HUES6 (cell line): ENCODE results near the gene OLFM2.

Experiments
- H3K27ac ChIP-seq: 2 replicates; pipeline ENCODE4 v1.7.0; 2013; ENCODE audit warnings: low read depth, mild to moderate bottlenecking, low read length, inconsistent platforms
- H3K27me3 ChIP-seq: 2 replicates; pipeline ENCODE4 v1.6.1; 2013; ENCODE audit warnings: low read length; ENCODE audit not compliant: control insufficient read depth, insufficient read depth
- H3K36me3 ChIP-seq: 2 replicates; pipeline ENCODE4 v1.6.1; 2013; ENCODE audit warnings: low read length; ENCODE audit not compliant: control insufficient read depth, insufficient read depth
- H3K4me1 ChIP-seq: 2 replicates; pipeline ENCODE4 v1.6.1; 2013; ENCODE audit warnings: low read length; ENCODE audit not compliant: control insufficient read depth, insufficient read depth
- H3K4me3 ChIP-seq: 2 replicates; pipeline ENCODE4 v1.5.1; 2013; ENCODE audit warnings: low read depth, low read length
- H3K9ac ChIP-seq: one replicate; pipeline ENCODE4 v1.6.1; 2013; ENCODE audit warnings: mild to moderate bottlenecking, low read length
- H3K9me3 ChIP-seq: 2 replicates; pipeline ENCODE4 v1.6.1; 2013; ENCODE audit warnings: low read depth, low read length; ENCODE audit not compliant: control insufficient read depth, insufficient read depth

Gene OLFM2

DNA sequence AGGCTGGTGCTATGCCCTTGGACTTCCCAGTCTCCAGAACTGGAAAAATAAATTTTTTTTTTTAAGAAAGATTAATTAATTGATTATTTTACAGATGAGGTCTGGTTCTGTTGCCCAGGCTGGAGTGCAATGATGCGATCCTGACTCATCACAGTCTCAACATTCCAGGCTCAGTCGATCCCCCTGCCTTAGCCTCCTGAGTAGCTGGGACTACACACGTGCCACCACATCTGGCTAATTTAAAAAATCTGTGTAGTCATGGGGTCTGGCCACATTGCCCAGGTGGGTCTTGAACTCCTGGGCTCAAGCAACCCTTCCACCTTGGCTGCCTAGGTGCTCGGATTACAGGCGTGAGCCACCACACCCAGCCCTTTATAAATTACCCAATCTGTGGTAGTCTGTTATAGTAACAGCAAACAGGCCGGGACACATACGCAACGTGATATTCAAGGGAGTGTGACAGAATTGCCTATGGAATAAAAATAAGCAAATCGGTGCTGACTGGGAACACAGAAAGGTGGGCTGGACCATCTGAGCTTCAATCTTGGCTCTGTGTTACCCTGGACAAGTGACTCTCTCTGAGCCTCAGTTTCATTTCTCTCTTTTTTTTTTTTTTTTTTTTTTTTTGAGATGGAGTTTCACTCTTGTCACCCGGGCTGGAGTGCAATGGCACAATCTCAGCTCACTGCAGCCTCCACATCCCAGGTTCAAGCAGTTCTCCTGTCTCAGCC lies 58.4 kb downstream of the OLFM2 start:
- Histone ChIP-seq H3K36me3 (no peaks in the 10 kb centered on the region), H3K4me1 (no peaks in the 10 kb centered on the region), H3K9me3 (no peaks in the 10 kb centered on the region), H3K27ac (no peak overlapping the region), H3K27me3 (no peaks in the 10 kb centered on the region), H3K9ac (no peak overlapping the region), H3K4me3 (no peak overlapping the region)

DNA sequence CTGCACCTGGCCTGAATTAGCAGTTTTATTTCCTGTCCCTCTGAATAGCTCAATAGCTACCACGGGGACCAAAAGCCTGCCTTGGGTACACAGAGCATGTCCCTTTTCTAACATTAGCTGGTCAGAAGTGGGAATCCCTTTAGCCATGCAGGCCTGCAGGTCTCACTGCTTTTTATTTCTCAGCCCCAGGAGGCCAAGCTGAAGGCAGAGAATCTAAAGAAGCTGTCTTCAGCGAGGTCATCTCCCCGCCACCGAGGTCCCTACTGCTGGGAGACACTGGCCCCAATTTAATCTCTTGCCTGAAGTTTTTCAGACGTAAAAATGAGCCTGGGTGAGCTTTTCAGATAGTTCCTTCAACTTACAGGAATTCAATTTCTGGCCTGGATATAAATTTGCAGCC lies 60.5 kb downstream of the OLFM2 start:
- Histone ChIP-seq H3K27ac (no peak overlapping the region), H3K4me1 (no peaks in the 10 kb centered on the region; the same call in 1 of the 2 replicates), H3K27me3 (no peaks in the 10 kb centered on the region), H3K9me3 (no peaks in the 10 kb centered on the region), H3K4me3 (no peak overlapping the region), H3K36me3 (no peaks in the 10 kb centered on the region), H3K9ac (no peak overlapping the region)

GRCh38 chr19:9875031-9875627 lies 61.2 kb downstream of the OLFM2 start:
- no peak overlapping the region for H3K27ac ChIP-seq
- H3K9me3 ChIP-seq = no peaks in the 10 kb centered on the region
- H3K4me1 ChIP-seq = no peaks in the 10 kb centered on the region; the same call in 1 of the 2 replicates
- H3K27me3 ChIP-seq = no peaks in the 10 kb centered on the region
- H3K36me3 ChIP-seq = no peaks in the 10 kb centered on the region
- no peak overlapping the region for H3K9ac ChIP-seq
- H3K4me3 ChIP-seq = no peak overlapping the region

GRCh38 chr19:9872618-9873242 lies 63.6 kb downstream of the OLFM2 start:
- Histone ChIP-seq H3K27ac (no peak overlapping the region), H3K27me3 (no peaks in the 10 kb centered on the region), H3K9ac (no peak overlapping the region), H3K9me3 (no peaks in the 10 kb centered on the region), H3K36me3 (no peaks in the 10 kb centered on the region), H3K4me3 (no peak overlapping the region), H3K4me1 (no peaks in the 10 kb centered on the region; the same call in 1 of the 2 replicates)

- no peak overlapping the region for H3K27ac ChIP-seq
- H3K4me1 ChIP-seq = no peaks in the 10 kb centered on the region; the same call in 1 of the 2 replicates
- no peak overlapping the region for H3K4me3 ChIP-seq
- H3K9me3 ChIP-seq = no peaks in the 10 kb centered on the region
- no peaks in the 10 kb centered on the region for H3K36me3 ChIP-seq
- H3K27me3 ChIP-seq = no peaks in the 10 kb centered on the region
- no peak overlapping the region for H3K9ac ChIP-seq
Observed at GRCh38 chr19:9871626-9872338, 64.5 kb downstream of the OLFM2 start.

GRCh38 chr19:9868983-9869617 lies 67.2 kb downstream of the OLFM2 start:
- no peaks in the 10 kb centered on the region; the same call in 1 of the 2 replicates for H3K4me1 ChIP-seq
- no peaks in the 10 kb centered on the region for H3K36me3 ChIP-seq
- H3K9me3 ChIP-seq = no peaks in the 10 kb centered on the region
- H3K9ac ChIP-seq = no peak overlapping the region
- H3K4me3 ChIP-seq = no peak overlapping the region
- no peak overlapping the region for H3K27ac ChIP-seq
- no peaks in the 10 kb centered on the region for H3K27me3 ChIP-seq

GRCh38 chr19:9865732-9866501 lies 70.4 kb downstream of the OLFM2 start:
- Histone ChIP-seq H3K9me3 (no peaks in the 10 kb centered on the region), H3K27ac (no peak overlapping the region), H3K27me3 (no peaks in the 10 kb centered on the region), H3K9ac (no peak overlapping the region), H3K4me1 (no peaks in the 10 kb centered on the region), H3K36me3 (0 out of 2 replicates have a peak, but pooled peaks cover 2% of the 10 kb centered on the region), H3K4me3 (no peak overlapping the region)

GRCh38 chr19:9863759-9864158 lies 72.6 kb downstream of the OLFM2 start:
- Histone ChIP-seq H3K4me3 (no peak overlapping the region), H3K9ac (no peak overlapping the region), H3K27ac (no peak overlapping the region), H3K9me3 (no peaks in the 10 kb centered on the region), H3K27me3 (no peaks in the 10 kb centered on the region), H3K36me3 (peaks cover 7% of the 10 kb centered on the region; the same call in 1 of the 2 replicates), H3K4me1 (no peaks in the 10 kb centered on the region)

GRCh38 chr19:9862938-9863337 lies 73.4 kb downstream of the OLFM2 start:
- peaks cover 7% of the 10 kb centered on the region; the same call in 1 of the 2 replicates for H3K36me3 ChIP-seq
- H3K27me3 ChIP-seq = no peaks in the 10 kb centered on the region
- H3K4me3 ChIP-seq = no peak overlapping the region
- H3K27ac ChIP-seq = no peak overlapping the region
- H3K9me3 ChIP-seq = no peaks in the 10 kb centered on the region
- no peak overlapping the region for H3K9ac ChIP-seq
- no peaks in the 10 kb centered on the region for H3K4me1 ChIP-seq

DNA sequence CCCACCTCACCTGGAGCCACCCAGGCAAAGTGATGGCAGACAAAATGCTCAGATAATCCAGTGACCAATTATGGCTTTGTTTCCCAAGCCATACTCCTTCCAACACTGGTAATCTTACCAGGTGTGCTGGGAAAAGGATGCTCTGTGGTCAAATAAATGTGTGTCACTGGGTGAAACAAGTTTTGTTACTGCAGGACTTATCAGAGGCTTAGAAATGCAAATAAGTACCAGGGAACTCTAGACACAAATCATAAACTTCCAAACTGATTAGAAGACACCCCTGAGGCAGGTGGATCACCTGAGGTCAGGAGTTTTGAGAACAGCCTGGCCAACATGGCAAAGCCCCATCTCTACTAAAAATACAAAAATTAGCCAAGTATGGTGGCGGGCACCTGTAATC lies 74.8 kb downstream of the OLFM2 start:
- no peaks in the 10 kb centered on the region for H3K9me3 ChIP-seq
- no peak overlapping the region for H3K4me3 ChIP-seq
- peaks cover 17% of the 10 kb centered on the region for H3K36me3 ChIP-seq
- H3K9ac ChIP-seq = no peak overlapping the region
- H3K27me3 ChIP-seq = no peaks in the 10 kb centered on the region
- H3K27ac ChIP-seq = no peak overlapping the region
- no peaks in the 10 kb centered on the region for H3K4me1 ChIP-seq
